Calu3 (cell line): ENCODE data around the gene UCN3. TPM values are rescaled to one million over a fixed set of nuclear protein-coding genes. Genes with fewer than 3 reads are reported as not detected.
A peak's percentile ranks its signal among the peaks of the same experiment; 100 is the strongest.

ENCODE experiments used
- BruUV-seq: library from RNA; stranded (reverse); fragments of 400-500 nt; replicated peaks from 2 replicates; lab custom pipeline; 2021; lab: Mats Ljungman, UMichigan
- CTCF ChIA-PET: fragments of 300-600 bp; sonication (Branson Sonifier 250); formaldehyde crosslinking; loops from one replicate; lab custom pipeline; 2022; ENCODE audit warnings: antibody characterized with exemption; lab: Charles Lee
- DNase-seq: peaks from one replicate; pipeline ENCODE4 v3.0.0; 2022
- H3K27ac Mint-ChIP-seq: one replicate; pipeline ENCODE4 v1.8.0; 2022; ENCODE audit warnings: mixed read lengths; ENCODE audit not compliant: unreplicated experiment
- H3K27me3 Mint-ChIP-seq: one replicate; pipeline ENCODE4 v1.8.0; 2022; ENCODE audit warnings: mixed read lengths; ENCODE audit not compliant: unreplicated experiment
- H3K36me3 Mint-ChIP-seq: one replicate; pipeline ENCODE4 v1.8.0; 2022; ENCODE audit warnings: mild to moderate bottlenecking, moderate library complexity, mixed read lengths; ENCODE audit not compliant: insufficient read depth, unreplicated experiment
- H3K4me1 Mint-ChIP-seq: one replicate; pipeline ENCODE4 v1.8.0; 2022; ENCODE audit warnings: mild to moderate bottlenecking, low read depth, mixed read lengths; ENCODE audit not compliant: unreplicated experiment
- H3K4me3 Mint-ChIP-seq: one replicate; pipeline ENCODE4 v1.8.0; 2022; ENCODE audit warnings: mild to moderate bottlenecking, low read depth, moderate library complexity, mixed read lengths; ENCODE audit not compliant: unreplicated experiment
- H3K9me3 Mint-ChIP-seq: one replicate; pipeline ENCODE4 v1.8.0; 2022; ENCODE audit warnings: low read depth, mixed read lengths; ENCODE audit not compliant: unreplicated experiment
- CTCF ChIP-seq: fragments of 200-600 bp; IDR thresholded peaks from one replicate; pipeline ENCODE4 v1.8.0; 2022; ENCODE audit warnings: antibody characterized with exemption; ENCODE audit not compliant: unreplicated experiment
- intact Hi-C: fragments of 100-400 bp; cut with micrococcal nuclease; formaldehyde crosslinking; loops from one replicate; pipeline ENCODE4 v1.10.0; 2022; ENCODE audit not compliant: unreplicated experiment
- total RNA-seq: library from RNA; stranded (reverse); gene quantifications from 2 replicates; pipeline ENCODE4 v1.2.3, GENCODE V29; 2022

Gene UCN3
- total RNA-seq, 1 experiment from 2014 or later: not detected

GRCh38 chr10:5344746-5345145, 20.0 kb upstream of the UCN3 start:
- Mint-ChIP-seq H3K36me3 (peaks cover 6% of the 10 kb centered on the region), H3K4me3 (no peak overlapping the region), H3K9me3 (peaks cover 3% of the 10 kb centered on the region), H3K27me3 (no peaks in the 10 kb centered on the region), H3K27ac (peak overlapping the region; percentile 60), H3K4me1 (peaks cover 14% of the 10 kb centered on the region)
- no TSS peak for BruUV-seq
- no peak for TF ChIP-seq CTCF
- DNase-seq: no peak
- intact Hi-C loops: no loop called here
- CTCF ChIA-PET: no interaction called here

DNA sequence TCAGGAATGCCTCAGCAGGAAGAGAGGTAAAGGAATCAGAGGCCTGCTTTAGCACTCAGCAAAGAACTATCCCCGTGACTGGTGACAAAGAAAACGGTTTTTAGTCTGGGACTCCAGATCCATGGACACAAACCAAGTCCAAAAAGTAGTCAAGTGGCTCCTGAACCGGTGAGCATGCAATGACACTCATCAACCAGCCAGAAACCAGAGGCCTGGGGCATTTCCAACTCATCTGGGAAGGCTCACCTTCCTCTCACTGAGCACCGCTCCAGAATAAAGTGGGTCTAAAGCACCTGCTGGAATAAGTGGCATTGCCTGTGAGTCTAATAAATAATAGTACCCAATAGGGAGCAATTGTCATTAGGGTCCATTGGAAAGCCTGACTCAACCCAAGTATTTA, 17.9 kb upstream of the UCN3 start:
- no peak overlapping the region for H3K27ac Mint-ChIP-seq
- intact Hi-C loops: no loop called here
- CTCF ChIA-PET: no interaction called here
- TF ChIP-seq CTCF: no peak
- DNase-seq: no peak
- H3K36me3 Mint-ChIP-seq: peaks cover 6% of the 10 kb centered on the region
- no TSS peak for BruUV-seq
- H3K27me3 Mint-ChIP-seq: no peaks in the 10 kb centered on the region
- H3K9me3 Mint-ChIP-seq: peaks cover 3% of the 10 kb centered on the region
- H3K4me1 Mint-ChIP-seq: peaks cover 14% of the 10 kb centered on the region
- H3K4me3 Mint-ChIP-seq: no peak overlapping the region

GRCh38 chr10:5349362-5349761, 15.4 kb upstream of the UCN3 start:
- DNase-seq: no peak
- no peak overlapping the region for H3K4me3 Mint-ChIP-seq
- no peak overlapping the region for H3K27ac Mint-ChIP-seq
- no peaks in the 10 kb centered on the region for H3K27me3 Mint-ChIP-seq
- no TSS peak for BruUV-seq
- H3K36me3 Mint-ChIP-seq: peaks cover 6% of the 10 kb centered on the region
- TF ChIP-seq CTCF: no peak
- H3K4me1 Mint-ChIP-seq: peaks cover 8% of the 10 kb centered on the region
- CTCF ChIA-PET: no interaction called here
- peaks cover 3% of the 10 kb centered on the region for H3K9me3 Mint-ChIP-seq
- intact Hi-C loops: no loop called here

- no peaks in the 10 kb centered on the region for H3K9me3 Mint-ChIP-seq
- no peak for TF ChIP-seq CTCF
- no peaks in the 10 kb centered on the region for H3K27me3 Mint-ChIP-seq
- no TSS peak for BruUV-seq
- no peak for DNase-seq
- H3K36me3 Mint-ChIP-seq: no peaks in the 10 kb centered on the region
- CTCF ChIA-PET: no interaction called here
- no peak overlapping the region for H3K4me3 Mint-ChIP-seq
- H3K27ac Mint-ChIP-seq: no peak overlapping the region
- intact Hi-C loops: no loop called here
- no peaks in the 10 kb centered on the region for H3K4me1 Mint-ChIP-seq
These were observed 10.7 kb upstream of the UCN3 start for GRCh38 chr10:5354068-5354467.
